ENCODE data around the gene FAM229B. TPM values are rescaled to one million over a fixed set of nuclear protein-coding genes. Genes with fewer than 3 reads are reported as not detected.

FAM229B gene
- polyA plus RNA-seq, 3 donors = 44.2 to 46.4 (median 45.8) TPM

DNA sequence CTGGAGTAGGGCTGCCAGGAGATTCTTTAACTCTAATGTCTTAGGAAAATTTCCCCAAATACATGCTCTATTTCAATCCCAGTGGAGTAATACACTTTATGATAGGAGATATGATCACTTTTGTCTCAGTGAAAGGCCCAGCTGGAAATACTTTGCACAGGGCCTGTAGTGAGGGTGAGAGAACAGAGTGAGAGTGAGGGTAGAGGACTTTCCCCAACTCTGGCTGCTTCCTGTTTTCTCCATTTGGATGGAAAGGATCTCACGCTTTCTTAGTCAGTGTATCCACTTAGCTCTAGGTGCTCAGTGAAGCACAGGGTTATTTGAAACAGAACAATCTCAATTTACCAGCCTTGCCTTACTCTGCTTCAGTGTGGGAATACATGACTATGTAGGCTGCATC, 36.6 kb downstream of the FAM229B start:
- no peak for DNase-seq

GRCh38 chr6:112128208-112128607, 40.8 kb downstream of the FAM229B start:
- DNase-seq = no peak

GRCh38 chr6:112130878-112131277, 43.5 kb downstream of the FAM229B start:
- no peak for DNase-seq

DNA sequence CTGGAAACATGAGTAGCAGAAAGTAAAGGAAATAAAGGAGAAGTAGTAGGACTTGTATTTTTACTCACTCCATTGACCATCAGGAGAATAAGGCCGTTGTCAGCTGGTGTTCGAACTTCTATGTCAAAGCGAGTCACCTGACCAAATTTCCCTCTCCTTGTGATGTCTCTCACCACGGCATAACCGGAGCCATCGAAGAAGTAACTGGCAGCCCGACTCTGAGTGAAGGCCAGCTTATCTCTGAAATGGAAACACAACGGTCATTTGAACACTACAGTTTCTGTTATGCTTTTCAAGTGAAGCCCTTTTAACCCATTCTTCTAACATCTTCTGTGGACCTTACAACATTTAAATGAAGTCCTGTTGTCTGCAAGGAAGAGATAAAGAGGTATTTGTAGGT, 51.7 kb downstream of the FAM229B start:
- DNase-seq = no peak

DNA sequence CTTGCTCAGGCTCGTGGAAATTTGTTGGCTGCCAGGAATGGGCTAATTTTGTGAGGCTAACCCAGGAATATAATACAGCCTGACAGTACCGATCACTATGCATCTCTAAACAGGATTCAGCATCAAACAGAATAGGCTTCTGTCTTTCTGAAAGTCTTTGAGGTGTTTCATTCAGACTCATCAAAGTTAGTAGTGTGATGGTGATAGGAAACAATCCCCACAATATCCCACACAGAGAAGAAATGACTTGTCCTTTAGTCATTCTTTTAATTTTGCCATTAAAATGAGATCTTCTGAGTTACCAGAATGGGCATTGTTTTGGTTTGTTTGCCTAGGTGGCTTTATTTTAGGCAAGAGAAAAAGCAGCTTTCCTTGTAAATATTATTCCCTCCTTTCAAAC, 54.3 kb downstream of the FAM229B start:
- DNase-seq = no peak

- no peak for DNase-seq
These were observed 56.9 kb downstream of the FAM229B start for GRCh38 chr6:112144145-112144926.

- no peak for DNase-seq
These were observed 57.7 kb downstream of the FAM229B start for GRCh38 chr6:112145080-112145573.

DNA sequence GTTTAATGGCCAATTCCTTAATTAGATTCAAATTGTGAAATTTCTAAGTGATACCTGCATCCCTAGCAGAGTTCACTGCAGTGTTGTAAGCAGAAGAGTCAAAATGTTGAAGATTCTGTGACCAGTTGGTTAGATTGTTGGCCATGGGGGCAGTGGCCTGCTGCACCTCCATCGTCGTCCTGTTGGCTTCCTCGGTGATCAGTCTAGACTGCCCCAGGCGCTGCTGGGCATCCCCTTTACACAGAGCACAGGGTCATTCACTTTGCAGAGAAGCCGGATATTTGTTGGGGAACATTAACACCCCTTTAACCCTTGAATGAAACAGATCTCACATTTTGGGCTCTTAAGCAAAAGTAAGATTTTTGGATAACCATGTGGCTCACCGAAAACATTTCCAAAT, 60.7 kb downstream of the FAM229B start:
- DNase-seq = no peak

DNA sequence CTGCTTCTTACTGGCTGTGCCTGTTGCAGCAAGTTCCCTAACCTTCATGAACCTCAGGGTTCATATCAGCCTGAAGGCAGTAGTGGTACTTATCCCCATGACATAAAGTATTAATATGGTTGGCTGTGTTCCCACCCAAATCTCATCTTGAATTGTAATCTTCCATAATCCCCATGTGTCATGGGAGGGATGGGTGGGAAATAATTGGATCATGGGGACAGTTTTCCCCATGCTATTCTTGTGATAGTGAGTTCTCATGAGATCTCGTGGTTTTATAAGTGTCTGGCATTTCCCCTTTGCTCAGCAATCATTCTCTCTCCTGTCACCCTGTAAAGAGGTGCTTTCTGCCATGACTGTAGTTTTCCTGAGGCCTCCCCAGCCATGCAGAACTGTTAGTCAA, 61.8 kb downstream of the FAM229B start:
- DNase-seq = no peak

GRCh38 chr6:112149719-112150263, 62.4 kb downstream of the FAM229B start:
- DNase-seq = peak; percentile 57

GRCh38 chr6:112150363-112150762, 63.0 kb downstream of the FAM229B start:
- DNase-seq = no peak

Other genes starting within 250 kb of the FAM229B start
- gene FYN, start 214.1 kb upstream of the FAM229B start, polyA plus RNA-seq (ENCODE audit: insufficient read length in 3 of 3) = 100 to 1,000 TPM; 149 to 171 (median 159) TPM
- 1 to 10 TPM; 2.9 to 3.8 (median 3.5) TPM for gene CCN6, start 33.5 kb upstream of the FAM229B start, polyA plus RNA-seq (ENCODE audit: insufficient read length in 3 of 3)
- 10 to 100 TPM; 22.6 to 49.5 (median 49.1) TPM for gene TUBE1, start 109 bp upstream of the FAM229B start, polyA plus RNA-seq (ENCODE audit: insufficient read length in 3 of 3)
- 10 to 100 TPM; 77.4 to 93.6 (median 90.1) TPM for gene LAMA4, start 167.0 kb downstream of the FAM229B start, polyA plus RNA-seq (ENCODE audit: insufficient read length in 3 of 3)